B cell (primary cell): ENCODE data around the gene RANBP3. TPM values are rescaled to one million over a fixed set of nuclear protein-coding genes. Genes with fewer than 3 reads are reported as not detected.

ENCODE experiments used
- ATAC-seq: fragments of 200-7000 bp; cut with Tn5 transposase; one replicate; pipeline ENCODE4 v1.10.0; 2021; ENCODE audit warnings: low read depth, mild to moderate bottlenecking, moderate number of reproducible peaks, moderate library complexity
- CTCF ChIA-PET: fragments of 350-600 bp; sonication (Branson Sonifier 250); formaldehyde crosslinking; loops from one replicate; lab custom pipeline; 2021; ENCODE audit warnings: antibody characterized with exemption, inconsistent platforms; lab: Charles Lee
- POLR2A ChIA-PET: fragments of 350-600 bp; sonication (Branson Sonifier 250); formaldehyde crosslinking; loops from one replicate; lab custom pipeline; 2021; ENCODE audit warnings: antibody characterized with exemption; lab: Charles Lee
- DNase-seq: peaks from one replicate; pipeline ENCODE4 v3.0.0; 2013
- H2AFZ ChIP-seq: 2 replicates; pipeline ENCODE4 v1.6.1; 2012; ENCODE audit warnings: mild to moderate bottlenecking, low read depth, low read length; ENCODE audit not compliant: insufficient read depth, poor library complexity, severe bottlenecking
- H3K27ac ChIP-seq, 2 donors: 1 replicate in 1 of 2; 2 replicates in 1 of 2; pipeline ENCODE4 v1.5.1; 2012 to 2013; ENCODE audit warnings: low read length in 2 of 2, mild to moderate bottlenecking in 2 of 2, moderate library complexity in 1 of 2
- H3K27me3 ChIP-seq, 4 experiments: fragments of 200-600 bp in 1 of 4; sonication (generic) in 1 of 4; replicated peaks in 1 of 4; 1 replicate in 2 of 4; 2 replicates in 2 of 4; pipeline versions ENCODE4 v1.6.1 to v1.7.0; 2013 to 2016; ENCODE audit warnings: low read length in 3 of 4, mild to moderate bottlenecking in 2 of 4, mixed read lengths in 1 of 4, moderate library complexity in 1 of 4; ENCODE audit not compliant: insufficient read depth in 4 of 4, control insufficient read depth in 3 of 4; ENCODE audit errors: control extremely low read depth in 1 of 4
- H3K36me3 ChIP-seq, 2 experiments: replicated peaks in 1 of 2; 1 replicate in 1 of 2; 2 replicates in 1 of 2; pipeline versions ENCODE4 v1.6.1 to v1.7.1; 2013; ENCODE audit warnings: low read length in 1 of 2; ENCODE audit not compliant: insufficient read depth in 2 of 2, control insufficient read depth in 1 of 2; ENCODE audit errors: control extremely low read depth in 1 of 2, extremely low read depth in 1 of 2
- H3K4me1 ChIP-seq, 2 donors: fragments of 200-600 bp in 1 of 2; sonication (generic) in 1 of 2; 1 replicate in 1 of 2; 2 replicates in 1 of 2; pipeline versions ENCODE4 v1.5.1 to v1.6.1; 2013 to 2017; ENCODE audit warnings: low read length in 2 of 2; ENCODE audit not compliant: control insufficient read depth in 2 of 2, insufficient read depth in 2 of 2
- H3K4me2 ChIP-seq: replicated peaks from 2 replicates; pipeline ENCODE3; 2012; ENCODE audit warnings: mild to moderate bottlenecking, low read depth, low read length; ENCODE audit not compliant: poor library complexity, severe bottlenecking
- H3K4me3 ChIP-seq, 5 experiments: fragments of 200-600 bp in 1 of 5; sonication (generic) in 1 of 5; 1 replicate in 3 of 5; 2 replicates in 2 of 5; pipeline versions ENCODE4 v1.5.1 to v1.7.0; 2011 to 2016; ENCODE audit warnings: low read length in 4 of 5, mild to moderate bottlenecking in 4 of 5, low read depth in 2 of 5, control low read depth in 1 of 5, moderate library complexity in 1 of 5; ENCODE audit not compliant: insufficient read depth in 1 of 5; ENCODE audit errors: control extremely low read depth in 1 of 5, extremely low read depth in 1 of 5
- H3K79me2 ChIP-seq: fragments of 200-600 bp; sonication (generic); one replicate; pipeline ENCODE4 v1.6.0; 2016; ENCODE audit warnings: low read length; ENCODE audit not compliant: control insufficient read depth, insufficient read depth
- H3K9ac ChIP-seq: fragments of 200-600 bp; sonication (generic); 2 replicates; pipeline ENCODE4 v1.6.1; 2017; ENCODE audit warnings: mild to moderate bottlenecking, low read length, moderate library complexity
- H3K9me3 ChIP-seq, 3 donors: one replicate each; pipeline versions ENCODE4 v1.6.1 to v1.7.1; 2013; ENCODE audit warnings: low read length in 2 of 3; ENCODE audit not compliant: control insufficient read depth in 2 of 3, insufficient read depth in 1 of 3; ENCODE audit errors: control extremely low read depth in 1 of 3
- H4K20me1 ChIP-seq: 2 replicates; pipeline ENCODE4 v1.6.0; 2012; ENCODE audit warnings: mild to moderate bottlenecking, low read length; ENCODE audit not compliant: insufficient read depth, control insufficient read depth, poor library complexity, severe bottlenecking
- H3K27ac Mint-ChIP-seq: one replicate; pipeline ENCODE4 v1.8.0; 2021; ENCODE audit warnings: mixed read lengths
- H3K27me3 Mint-ChIP-seq: one replicate; pipeline ENCODE4 v1.8.0; 2021; ENCODE audit warnings: mixed read lengths
- H3K4me1 Mint-ChIP-seq: one replicate; pipeline ENCODE4 v1.8.0; 2021; ENCODE audit warnings: mixed read lengths
- H3K4me3 Mint-ChIP-seq: one replicate; pipeline ENCODE4 v1.8.0; 2021; ENCODE audit warnings: mixed read lengths
- H3K9me3 Mint-ChIP-seq: one replicate; pipeline ENCODE4 v1.8.0; 2022; ENCODE audit warnings: mixed read lengths; ENCODE audit not compliant: insufficient read depth
- CTCF ChIP-seq: fragments of 200-600 bp; IDR thresholded peaks from one replicate; pipeline ENCODE4 v1.8.0; 2022; ENCODE audit warnings: antibody characterized with exemption, mild to moderate bottlenecking
- EZH2 ChIP-seq: IDR thresholded peaks from 2 replicates; pipeline ENCODE4 v1.6.1; 2012; ENCODE audit warnings: borderline replicate concordance, low read depth, mild to moderate bottlenecking, moderate library complexity, low read length; ENCODE audit not compliant: insufficient read depth, poor library complexity, severe bottlenecking
- WGBS: methylation state at CpG from one replicate; pipeline ENCODE4 v1.1.5; 2013; ENCODE audit warnings: missing lambda C conversion rate; ENCODE audit not compliant: insufficient coverage; 5-methylcytosine and 5-hydroxymethylcytosine counted together
- intact Hi-C: fragments of 100-400 bp; cut with micrococcal nuclease; formaldehyde crosslinking; loops from one replicate; pipeline ENCODE4 v1.10.0; 2022
- polyA plus RNA-seq: library from polyadenylated mRNA; depleted of rRNA; stranded (reverse); fragments of >200 nt; gene quantifications from 2 replicates; pipeline ENCODE4 v1.2.3, GENCODE V29; 2012
- total RNA-seq, 2 donors: library from RNA; stranded (reverse); fragments of 120-200 nt in 1 of 2; gene quantifications; 1 replicate in 1 of 2; 2 replicates in 1 of 2; pipeline versions ENCODE4 v1.2.3 to v1.2.4, GENCODE V29; 2013 to 2022

The RANBP3 gene
- total and polyA plus RNA-seq, 2 donors (not counting 1 experiment from before 2014, with no cell fraction given) = 86.7 to 91.7 TPM

DNA sequence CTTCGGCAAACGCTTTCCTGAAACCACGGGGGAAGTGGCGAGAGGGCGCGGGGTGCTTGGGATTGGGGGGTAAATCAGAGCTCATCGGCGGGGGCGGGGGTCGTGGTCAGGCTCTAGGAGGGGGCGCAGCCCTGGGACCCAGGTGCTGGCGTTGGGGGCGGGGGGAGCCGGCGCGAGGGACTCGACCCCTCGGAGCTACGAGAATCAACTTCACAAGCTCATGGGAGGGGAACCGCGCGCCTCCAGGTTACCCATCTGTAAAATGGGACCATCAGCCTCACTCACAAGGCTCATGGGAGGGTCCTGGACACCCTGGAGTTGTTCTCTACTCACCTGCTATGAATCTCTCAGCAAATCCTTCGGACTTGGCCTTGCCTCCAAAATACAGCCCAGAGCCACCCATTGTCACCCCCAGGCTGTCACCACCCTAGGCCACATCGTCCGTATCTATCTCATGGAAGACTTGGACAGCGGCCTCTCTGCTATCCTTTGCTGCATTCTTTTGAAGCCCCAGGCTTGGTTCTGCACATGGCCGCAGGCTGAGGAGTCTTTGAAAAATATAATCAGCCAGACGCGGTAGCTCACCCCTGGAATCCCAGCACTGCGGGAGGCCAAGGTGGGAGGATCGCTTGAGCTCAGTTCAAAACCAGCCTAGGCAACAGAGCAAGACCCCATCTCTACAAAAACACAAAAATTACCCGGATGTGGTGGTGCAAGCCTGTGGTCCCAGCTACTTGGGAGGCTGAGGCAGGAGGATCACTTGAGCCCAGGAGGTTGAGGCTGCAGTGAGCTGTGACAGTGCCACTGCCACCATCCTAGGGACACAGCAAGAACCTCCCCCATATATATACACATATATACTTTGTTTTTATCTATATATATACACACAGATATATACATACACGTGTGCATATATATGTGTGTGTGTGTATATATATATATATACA is 939 bp upstream of the RANBP3 start:
- H4K20me1 ChIP-seq = peaks cover 36% of the 10 kb centered on the region
- no peaks in the 10 kb centered on the region for H3K9me3 Mint-ChIP-seq
- peak overlapping the region; percentile 97 for H3K4me3 Mint-ChIP-seq
- ATAC-seq (no peak), DNase-seq (no peak)
- H3K4me1 ChIP-seq = peaks cover 38 to 46% of the 10 kb centered on the region in 2 donors
- no peaks in the 10 kb centered on the region for H3K9me3 ChIP-seq
- H3K36me3 ChIP-seq = peaks cover 0 to 9% of the 10 kb centered on the region in 2 experiments
- TF ChIP-seq EZH2 (no peak), CTCF (no peak)
- peaks cover 48% of the 10 kb centered on the region for H3K79me2 ChIP-seq
- intact Hi-C loops = loop anchor here (1.0 to 10.0 kb wide), 3 partner anchors 75 to 1004 kb away; partner anchors contain the start of genes RFX2 and VMAC
- peak overlapping the region; percentile 96 for H3K9ac ChIP-seq
- WGBS = 36% methylated on average over 31 of the region's 33 CpGs
- CTCF ChIA-PET = interaction anchor here (0.8 to 4.3 kb wide), 6 partner anchors 8 to 65 kb away, joined by 3 to 41 read pairs (median 8); no protein-coding TSS in a partner anchor
- no peaks in the 10 kb centered on the region for H3K27me3 ChIP-seq
- H3K4me1 Mint-ChIP-seq = peaks cover 43% of the 10 kb centered on the region
- H3K27ac ChIP-seq = peak overlapping the region; percentile 59 to 91
- peak overlapping the region; percentile 93 for H3K4me2 ChIP-seq
- no peaks in the 10 kb centered on the region for H3K27me3 Mint-ChIP-seq
- H3K4me3 ChIP-seq = peak overlapping the region; percentile 21 to 93 (median 91)
- peak overlapping the region; percentile 88 for H2AFZ ChIP-seq
- POLR2A ChIA-PET = interaction anchor here (0.5 to 1.8 kb wide), 6 partner anchors 10 to 519 kb away, joined by 3 to 8 read pairs (median 4); partner anchors contain the start of genes NDUFA11 and VMAC
- H3K27ac Mint-ChIP-seq = peak overlapping the region; percentile 99
